Measurements from ENCODE around the gene CKMT1B.
"Not testable (repeated sequence)": the region's sequence is repeated elsewhere in the genome, so short reads cannot be mapped to it uniquely, and the experiment has no call there.

CKMT1B gene

GRCh38 chr15:43626937-43627336, 33.1 kb downstream of the CKMT1B start:
- H3K4me3 ChIP-seq (ENCODE audit: insufficient read depth, low read depth, low read length); H3K27ac ChIP-seq (ENCODE audit: insufficient read depth, low read depth, low read length, poor library complexity, severe bottlenecking); H3K27me3 ChIP-seq (ENCODE audit: control insufficient read depth, insufficient read depth, low read length, poor library complexity, severe bottlenecking); H3K4me1 ChIP-seq (ENCODE audit: control insufficient read depth, insufficient read depth, low read length); H3K9me3 ChIP-seq (ENCODE audit: control insufficient read depth, low read length); H3K36me3 ChIP-seq (ENCODE audit: control insufficient read depth, insufficient read depth, low read length): not testable (repeated sequence)

- not testable (repeated sequence) for H3K27ac ChIP-seq (ENCODE audit: insufficient read depth, low read depth, low read length, poor library complexity, severe bottlenecking)
Measured at GRCh38 chr15:43638464-43639204, 44.8 kb downstream of the CKMT1B start.

More at GRCh38 chr15:43638464-43639204, 44.8 kb downstream of the CKMT1B start:
- not testable (repeated sequence) for H3K4me1 ChIP-seq (ENCODE audit: control insufficient read depth, insufficient read depth, low read length); H3K4me3 ChIP-seq (ENCODE audit: insufficient read depth, low read depth, low read length); H3K27me3 ChIP-seq (ENCODE audit: control insufficient read depth, insufficient read depth, low read length, poor library complexity, severe bottlenecking); H3K36me3 ChIP-seq (ENCODE audit: control insufficient read depth, insufficient read depth, low read length); H3K9me3 ChIP-seq (ENCODE audit: control insufficient read depth, low read length)
- WGBS, 2 experiments: 91 to 94% methylated on average over 8 of the region's 8 CpGs

Data from ectodermal cell (in vitro differentiated cells).